ENCODE measurements around the gene RASGEF1B. TPM values are rescaled to one million over a fixed set of nuclear protein-coding genes. Genes with fewer than 3 reads are reported as not detected.

The RASGEF1B gene
- total and polyA plus RNA-seq, 12 donors = 5.6 to 27.2 (median 8.8) TPM

GRCh38 chr4:81404294-81404693 is 67.4 kb downstream of the RASGEF1B start:
- intact Hi-C loops (cut with DNase I) = loop anchor here (10.0 kb wide), 4 partner anchors 441 to 871 kb away; no protein-coding TSS in a partner anchor
- no peaks in the 10 kb centered on the region for H3K36me3 ChIP-seq (replicated peaks in 1 of 2)
- WGBS, 4 donors = 61 to 74% (median 68%) methylated on average over 2 of the region's 2 CpGs

GRCh38 chr4:81399306-81400086 is 72.2 kb downstream of the RASGEF1B start:
- Histone ChIP-seq H3K27me3 (no peaks in the 10 kb centered on the region), H3K9me3 (replicated peaks in 1 of 3) (no peaks in the 10 kb centered on the region), H3K27ac (no peak overlapping the region), H3K4me3 (no peak overlapping the region), H3K4me1 (replicated peaks in 1 of 2) (no peaks in the 10 kb centered on the region), H3K36me3 (replicated peaks in 1 of 2) (no peaks in the 10 kb centered on the region)
- DNase-seq = no peak
- intact Hi-C loops (cut with DNase I) = loop anchor here (10.0 kb wide), 4 partner anchors 445 to 875 kb away; no protein-coding TSS in a partner anchor
- TF ChIP-seq CTCF (IDR thresholded peaks at IDR 0.05) = no peak
- TF ChIP-seq POLR2A (IDR thresholded peaks at IDR 0.05) = no peak
- 69 to 83% (median 69%) methylated on average over 7 of the region's 7 CpGs for WGBS, 4 donors

More at GRCh38 chr4:81404294-81404693, 67.4 kb downstream of the RASGEF1B start:
- no peak for DNase-seq
- Histone ChIP-seq H3K9me3 (replicated peaks in 1 of 3) (no peaks in the 10 kb centered on the region), H3K4me3 (no peak overlapping the region), H3K27me3 (no peaks in the 10 kb centered on the region), H3K4me1 (replicated peaks in 1 of 2) (peaks cover 0 to 4% of the 10 kb centered on the region in 2 donors), H3K27ac (no peak overlapping the region)
- TF ChIP-seq CTCF (IDR thresholded peaks at IDR 0.05) (no peak), POLR2A (IDR thresholded peaks at IDR 0.05) (no peak)

- intact Hi-C loops (cut with DNase I) = no loop called here
Measured at GRCh38 chr4:81398379-81398778, 73.3 kb downstream of the RASGEF1B start.

GRCh38 chr4:81397635-81398034 is 74.1 kb downstream of the RASGEF1B start:
- Histone ChIP-seq H3K4me1 (replicated peaks in 1 of 2) (no peaks in the 10 kb centered on the region), H3K27me3 (no peaks in the 10 kb centered on the region), H3K36me3 (replicated peaks in 1 of 2) (no peaks in the 10 kb centered on the region), H3K4me3 (no peak overlapping the region), H3K27ac (no peak overlapping the region), H3K9me3 (replicated peaks in 1 of 3) (no peaks in the 10 kb centered on the region)
- DNase-seq = no peak
- WGBS, 4 donors = 57 to 77% (median 70%) methylated on average over 3 of the region's 3 CpGs
- intact Hi-C loops (cut with DNase I) = no loop called here
- no peak for TF ChIP-seq CTCF (IDR thresholded peaks at IDR 0.05)
- no peak for TF ChIP-seq POLR2A (IDR thresholded peaks at IDR 0.05)

More at GRCh38 chr4:81398379-81398778, 73.3 kb downstream of the RASGEF1B start:
- no peaks in the 10 kb centered on the region for H3K9me3 ChIP-seq (replicated peaks in 1 of 3)
- TF ChIP-seq POLR2A (IDR thresholded peaks at IDR 0.05) (no peak), CTCF (IDR thresholded peaks at IDR 0.05) (no peak)
- no peak overlapping the region for H3K27ac ChIP-seq
- no peak for DNase-seq
- no peaks in the 10 kb centered on the region for H3K27me3 ChIP-seq
- H3K36me3 ChIP-seq (replicated peaks in 1 of 2) = no peaks in the 10 kb centered on the region
- no peak overlapping the region for H3K4me3 ChIP-seq
- WGBS, 4 donors = 84 to 94% (median 93%) methylated on average over 4 of the region's 4 CpGs
- no peaks in the 10 kb centered on the region for H3K4me1 ChIP-seq (replicated peaks in 1 of 2)
